ENCODE measurements around the gene BTBD19.
"Not testable (repeated sequence)": the region's sequence is repeated elsewhere in the genome, so short reads cannot be mapped to it uniquely, and the experiment has no call there.

The BTBD19 gene

GRCh38 chr1:44835738-44836675 lies 27.7 kb downstream of the BTBD19 start:
- H3K4me3 ChIP-seq (ENCODE audit: low read depth, low read length): no peak overlapping the region
- TF ChIP-seq CTCF (IDR thresholded peaks at IDR 0.05; ENCODE audit: low read depth, low read length): peak; percentile 80

- not testable (repeated sequence) for H3K4me3 ChIP-seq (ENCODE audit: low read depth, low read length)
Measured at GRCh38 chr1:44838294-44838693, 30.0 kb downstream of the BTBD19 start.

GRCh38 chr1:44839576-44839975 lies 31.3 kb downstream of the BTBD19 start:
- H3K4me3 ChIP-seq (ENCODE audit: low read depth, low read length): no peak overlapping the region
- no peak for TF ChIP-seq CTCF (IDR thresholded peaks at IDR 0.05; ENCODE audit: low read depth, low read length)

- H3K4me3 ChIP-seq (ENCODE audit: low read depth, low read length): peak overlapping the region; percentile 65
- no peak for TF ChIP-seq CTCF (IDR thresholded peaks at IDR 0.05; ENCODE audit: low read depth, low read length)
Measured at GRCh38 chr1:44842486-44842861, 34.2 kb downstream of the BTBD19 start.

- H3K4me3 ChIP-seq (ENCODE audit: low read depth, low read length): peak within 1 kb of the TSS; percentile 65
- TF ChIP-seq CTCF (IDR thresholded peaks at IDR 0.05; ENCODE audit: low read depth, low read length): no peak
Measured at GRCh38 chr1:44842862-44843655, 34.7 kb downstream of the BTBD19 start, which contains the start of gene PTCH2. Gene PTCH2, minus strand, starts transcription at chr1:44843253. Its CDS starts 321 bp downstream, at chr1:44842932.

- H3K4me3 ChIP-seq (ENCODE audit: low read depth, low read length): no peak overlapping the region
- TF ChIP-seq CTCF (IDR thresholded peaks at IDR 0.05; ENCODE audit: low read depth, low read length): no peak
Measured at GRCh38 chr1:44846985-44847384, 38.7 kb downstream of the BTBD19 start.

GRCh38 chr1:44847845-44848244 lies 39.5 kb downstream of the BTBD19 start:
- no peak overlapping the region for H3K4me3 ChIP-seq (ENCODE audit: low read depth, low read length)
- TF ChIP-seq CTCF (IDR thresholded peaks at IDR 0.05; ENCODE audit: low read depth, low read length): no peak

Data from WI38 (cell line).